ENCODE results near the gene COPS3.
A peak's percentile ranks its signal among the peaks of the same experiment; 100 is the strongest.

The COPS3 gene

GRCh38 chr17:17246879-17247278 is 34.2 kb downstream of the COPS3 start:
- H3K9me3 ChIP-seq (ENCODE audit: control insufficient read depth in 1 of 2, low read length in 2 of 2) = no peaks in the 10 kb centered on the region
- H3K27me3 ChIP-seq (ENCODE audit: control insufficient read depth in 1 of 2, insufficient read depth in 2 of 2, low read length in 2 of 2) = no peaks in the 10 kb centered on the region
- H3K4me1 ChIP-seq (ENCODE audit: control insufficient read depth in 1 of 2, insufficient read depth in 2 of 2, low read length in 2 of 2) = no peaks in the 10 kb centered on the region
- no peak overlapping the region for H3K4me3 ChIP-seq (ENCODE audit: low read depth in 1 of 2, low read length in 2 of 2)
- no peak overlapping the region for H3K9ac ChIP-seq (ENCODE audit: low read depth in 1 of 2, low read length in 2 of 2)
- no peak overlapping the region for H3K27ac ChIP-seq (ENCODE audit: low read depth, low read length)
- H3K36me3 ChIP-seq (ENCODE audit: control insufficient read depth in 1 of 2, insufficient read depth in 2 of 2, low read length in 2 of 2) = peaks cover 9 to 47% of the 10 kb centered on the region in 2 donors

- Histone ChIP-seq H3K4me1 (ENCODE audit: control insufficient read depth in 1 of 2, insufficient read depth in 2 of 2, low read length in 2 of 2) (no peaks in the 10 kb centered on the region), H3K36me3 (ENCODE audit: control insufficient read depth in 1 of 2, insufficient read depth in 2 of 2, low read length in 2 of 2) (peaks cover 9 to 19% of the 10 kb centered on the region in 2 donors), H3K4me3 (ENCODE audit: low read depth in 1 of 2, low read length in 2 of 2) (no peak overlapping the region), H3K9ac (ENCODE audit: low read depth in 1 of 2, low read length in 2 of 2) (no peak overlapping the region), H3K27ac (ENCODE audit: low read depth, low read length) (no peak overlapping the region), H3K9me3 (ENCODE audit: control insufficient read depth in 1 of 2, low read length in 2 of 2) (no peaks in the 10 kb centered on the region), H3K27me3 (ENCODE audit: control insufficient read depth in 1 of 2, insufficient read depth in 2 of 2, low read length in 2 of 2) (no peaks in the 10 kb centered on the region)
Measured at GRCh38 chr17:17243163-17243562, 37.9 kb downstream of the COPS3 start.

GRCh38 chr17:17242246-17242645 is 38.8 kb downstream of the COPS3 start:
- Histone ChIP-seq H3K27me3 (ENCODE audit: control insufficient read depth in 1 of 2, insufficient read depth in 2 of 2, low read length in 2 of 2) (no peaks in the 10 kb centered on the region), H3K4me3 (ENCODE audit: low read depth in 1 of 2, low read length in 2 of 2) (no peak overlapping the region), H3K9me3 (ENCODE audit: control insufficient read depth in 1 of 2, low read length in 2 of 2) (no peaks in the 10 kb centered on the region), H3K4me1 (ENCODE audit: control insufficient read depth in 1 of 2, insufficient read depth in 2 of 2, low read length in 2 of 2) (no peaks in the 10 kb centered on the region), H3K9ac (ENCODE audit: low read depth in 1 of 2, low read length in 2 of 2) (no peak overlapping the region), H3K36me3 (ENCODE audit: control insufficient read depth in 1 of 2, insufficient read depth in 2 of 2, low read length in 2 of 2) (peaks cover 6 to 10% of the 10 kb centered on the region in 2 donors), H3K27ac (ENCODE audit: low read depth, low read length) (no peak overlapping the region)

DNA sequence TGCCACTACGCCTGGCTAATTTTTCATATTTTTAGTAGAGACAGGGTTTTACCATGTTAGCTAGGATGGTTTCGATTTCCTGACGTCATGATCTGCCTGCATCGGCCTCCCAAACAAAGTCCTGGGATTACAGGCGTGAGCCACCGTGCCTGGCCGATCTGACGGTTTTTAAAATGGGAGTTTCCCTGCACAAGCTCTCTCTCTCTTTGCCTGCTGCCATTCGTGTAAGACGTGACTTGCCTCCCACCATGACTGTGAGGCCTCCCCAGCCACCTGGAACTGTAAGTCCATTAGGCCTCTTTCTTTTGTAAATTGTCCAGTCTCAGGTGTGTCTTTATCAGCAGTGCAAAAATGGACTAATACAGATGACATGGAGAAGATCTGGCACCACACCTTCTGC is 39.4 kb downstream of the COPS3 start:
- Histone ChIP-seq H3K36me3 (ENCODE audit: control insufficient read depth in 1 of 2, insufficient read depth in 2 of 2, low read length in 2 of 2) (peaks cover 4 to 5% of the 10 kb centered on the region in 2 donors), H3K27me3 (ENCODE audit: control insufficient read depth in 1 of 2, insufficient read depth in 2 of 2, low read length in 2 of 2) (no peaks in the 10 kb centered on the region), H3K9ac (ENCODE audit: low read depth in 1 of 2, low read length in 2 of 2) (no peak overlapping the region), H3K27ac (ENCODE audit: low read depth, low read length) (no peak overlapping the region), H3K4me3 (ENCODE audit: low read depth in 1 of 2, low read length in 2 of 2) (no peak overlapping the region), H3K9me3 (ENCODE audit: control insufficient read depth in 1 of 2, low read length in 2 of 2) (no peaks in the 10 kb centered on the region), H3K4me1 (ENCODE audit: control insufficient read depth in 1 of 2, insufficient read depth in 2 of 2, low read length in 2 of 2) (no peaks in the 10 kb centered on the region)

DNA sequence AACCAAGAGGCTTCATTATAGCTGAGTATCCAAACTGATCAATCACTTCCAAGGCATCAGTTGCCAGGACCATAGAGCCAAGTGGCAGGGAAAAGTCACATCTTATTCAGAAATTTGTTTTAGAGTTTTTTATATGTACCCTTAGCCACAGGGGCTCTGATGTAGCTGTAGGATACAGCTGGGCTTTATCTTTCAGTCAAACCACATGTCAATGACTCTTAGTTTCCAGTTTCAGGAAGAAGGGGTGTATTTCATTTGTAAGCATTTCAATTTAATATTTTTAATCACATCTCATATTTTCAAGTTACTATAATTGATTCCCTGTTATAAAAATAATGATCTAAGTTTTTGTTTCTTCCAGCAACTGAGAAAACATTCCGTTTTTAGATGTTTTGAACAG is 41.2 kb downstream of the COPS3 start:
- no peaks in the 10 kb centered on the region for H3K27me3 ChIP-seq (ENCODE audit: control insufficient read depth in 1 of 2, insufficient read depth in 2 of 2, low read length in 2 of 2)
- H3K9me3 ChIP-seq (ENCODE audit: control insufficient read depth in 1 of 2, low read length in 2 of 2) = no peaks in the 10 kb centered on the region
- H3K4me1 ChIP-seq (ENCODE audit: control insufficient read depth in 1 of 2, insufficient read depth in 2 of 2, low read length in 2 of 2) = peaks cover 11 to 12% of the 10 kb centered on the region in 2 donors
- H3K27ac ChIP-seq (ENCODE audit: low read depth, low read length) = no peak overlapping the region
- H3K4me3 ChIP-seq (ENCODE audit: low read depth in 1 of 2, low read length in 2 of 2) = no peak overlapping the region
- no peaks in the 10 kb centered on the region for H3K36me3 ChIP-seq (ENCODE audit: control insufficient read depth in 1 of 2, insufficient read depth in 2 of 2, low read length in 2 of 2)
- H3K9ac ChIP-seq (ENCODE audit: low read depth in 1 of 2, low read length in 2 of 2) = no peak overlapping the region

GRCh38 chr17:17237026-17237799 is 43.8 kb downstream of the COPS3 start, which contains the start of gene FLCN:
Gene FLCN (minus strand): TSS chr17:17237168. CDS start chr17:17228137, 9,031 bp downstream.
- H3K9me3 ChIP-seq (ENCODE audit: control insufficient read depth in 1 of 2, low read length in 2 of 2) = no peaks in the 10 kb centered on the region
- no peaks in the 10 kb centered on the region for H3K27me3 ChIP-seq (ENCODE audit: control insufficient read depth in 1 of 2, insufficient read depth in 2 of 2, low read length in 2 of 2)
- H3K9ac ChIP-seq (ENCODE audit: low read depth in 1 of 2, low read length in 2 of 2) = peak within 1 kb of the TSS; percentile 49 to 91
- peak within 1 kb of the TSS; percentile 95 for H3K27ac ChIP-seq (ENCODE audit: low read depth, low read length)
- H3K4me3 ChIP-seq (ENCODE audit: low read depth in 1 of 2, low read length in 2 of 2) = peak within 1 kb of the TSS; percentile 80 to 91
- peaks cover 16 to 19% of the 10 kb centered on the region in 2 donors for H3K4me1 ChIP-seq (ENCODE audit: control insufficient read depth in 1 of 2, insufficient read depth in 2 of 2, low read length in 2 of 2)
- peaks cover 0 to 8% of the 10 kb centered on the region in 2 donors for H3K36me3 ChIP-seq (ENCODE audit: control insufficient read depth in 1 of 2, insufficient read depth in 2 of 2, low read length in 2 of 2)

DNA sequence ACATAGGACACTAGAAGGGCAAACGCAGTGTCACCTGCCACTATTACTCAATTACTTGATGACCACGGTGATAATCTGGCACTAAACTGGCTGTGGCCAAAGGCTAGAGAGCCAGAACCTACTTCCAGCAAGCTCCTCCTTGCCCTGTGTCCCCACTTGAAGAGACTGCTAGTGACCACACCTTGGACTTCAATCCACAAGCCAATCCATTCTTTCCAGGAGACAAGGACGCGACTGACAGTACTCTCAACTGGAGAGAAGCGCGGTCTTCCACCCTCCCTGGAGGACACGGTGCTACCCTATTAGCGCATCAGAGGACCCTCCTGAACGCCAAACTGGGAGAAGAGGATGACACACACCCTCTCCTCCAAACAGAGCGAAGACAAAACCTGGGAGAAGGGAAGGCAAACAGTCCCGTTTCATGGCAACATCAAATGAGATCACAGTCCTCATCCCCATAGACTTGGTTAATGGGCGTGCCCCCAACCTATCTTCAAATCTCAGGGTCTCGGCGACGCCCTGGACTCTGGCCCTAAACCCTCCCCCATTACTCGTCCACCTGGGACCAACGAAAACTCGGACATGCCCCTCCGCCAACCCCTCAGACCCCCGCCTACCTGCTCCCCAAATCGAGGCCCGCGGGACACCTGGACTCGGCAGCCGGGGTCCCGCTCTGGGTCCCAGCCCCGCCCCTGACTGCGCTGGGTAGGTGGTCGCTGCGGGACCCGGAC is 44.6 kb downstream of the COPS3 start:
- Histone ChIP-seq H3K9ac (ENCODE audit: low read depth in 1 of 2, low read length in 2 of 2) (peak overlapping the region; percentile 49 to 91), H3K27ac (ENCODE audit: low read depth, low read length) (peak overlapping the region; percentile 95), H3K36me3 (ENCODE audit: control insufficient read depth in 1 of 2, insufficient read depth in 2 of 2, low read length in 2 of 2) (peaks cover 2 to 15% of the 10 kb centered on the region in 2 donors), H3K4me3 (ENCODE audit: low read depth in 1 of 2, low read length in 2 of 2) (peak overlapping the region; percentile 80 to 91), H3K27me3 (ENCODE audit: control insufficient read depth in 1 of 2, insufficient read depth in 2 of 2, low read length in 2 of 2) (no peaks in the 10 kb centered on the region), H3K9me3 (ENCODE audit: control insufficient read depth in 1 of 2, low read length in 2 of 2) (no peaks in the 10 kb centered on the region), H3K4me1 (ENCODE audit: control insufficient read depth in 1 of 2, insufficient read depth in 2 of 2, low read length in 2 of 2) (peaks cover 22 to 26% of the 10 kb centered on the region in 2 donors)

DNA sequence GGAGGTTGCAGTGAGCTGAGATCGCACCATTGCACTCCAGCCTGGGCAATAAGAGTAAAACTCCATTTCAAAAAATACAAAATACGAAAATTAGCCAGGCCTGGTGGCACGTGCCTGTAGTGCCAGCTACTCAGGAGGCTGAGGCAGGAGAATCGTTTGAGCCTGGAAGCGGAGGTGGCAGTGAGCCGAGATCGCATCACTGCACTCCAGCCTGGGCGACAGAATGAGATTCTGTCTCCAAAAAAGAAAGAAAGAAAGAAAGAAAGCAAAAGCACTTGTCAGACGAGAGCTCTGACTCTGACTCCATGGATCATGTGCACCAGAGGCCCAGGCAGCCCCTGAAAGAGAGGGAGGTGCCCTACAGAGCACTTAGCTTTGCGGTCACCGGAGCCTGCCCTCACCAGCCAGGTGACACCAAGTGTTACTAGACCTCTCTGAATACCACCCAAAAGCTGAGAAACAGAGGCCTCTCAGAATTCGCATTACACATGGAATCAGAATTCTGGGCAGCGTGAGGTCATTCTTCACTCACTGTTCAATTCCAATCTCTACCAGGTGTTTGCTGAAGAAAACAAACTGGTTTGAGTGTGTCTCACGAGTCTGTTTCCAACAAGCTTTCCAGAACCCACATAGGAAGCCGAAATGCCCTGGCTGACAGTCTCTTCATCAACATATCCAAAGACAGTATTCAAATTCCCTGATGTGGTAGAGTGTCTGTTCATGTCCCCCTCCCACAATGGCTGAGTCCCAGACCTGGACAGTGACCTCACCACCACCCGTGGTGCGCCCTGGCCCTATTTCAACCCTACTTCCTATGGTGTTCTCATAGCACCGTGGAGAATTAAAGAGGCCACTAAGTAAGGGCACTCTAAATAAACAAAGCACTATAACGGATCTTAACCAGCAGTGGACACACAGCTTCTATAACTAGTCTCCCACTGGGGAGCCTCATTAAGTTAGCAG is 45.6 kb downstream of the COPS3 start:
- Histone ChIP-seq H3K36me3 (ENCODE audit: control insufficient read depth in 1 of 2, insufficient read depth in 2 of 2, low read length in 2 of 2) (peaks cover 6 to 24% of the 10 kb centered on the region in 2 donors), H3K4me1 (ENCODE audit: control insufficient read depth in 1 of 2, insufficient read depth in 2 of 2, low read length in 2 of 2) (peaks cover 22 to 27% of the 10 kb centered on the region in 2 donors), H3K27me3 (ENCODE audit: control insufficient read depth in 1 of 2, insufficient read depth in 2 of 2, low read length in 2 of 2) (no peaks in the 10 kb centered on the region), H3K27ac (ENCODE audit: low read depth, low read length) (no peak overlapping the region), H3K9ac (ENCODE audit: low read depth in 1 of 2, low read length in 2 of 2) (peak overlapping the region; percentile 49 to 91), H3K4me3 (ENCODE audit: low read depth in 1 of 2, low read length in 2 of 2) (peak overlapping the region; percentile 80 to 91), H3K9me3 (ENCODE audit: control insufficient read depth in 1 of 2, low read length in 2 of 2) (no peaks in the 10 kb centered on the region)

DNA sequence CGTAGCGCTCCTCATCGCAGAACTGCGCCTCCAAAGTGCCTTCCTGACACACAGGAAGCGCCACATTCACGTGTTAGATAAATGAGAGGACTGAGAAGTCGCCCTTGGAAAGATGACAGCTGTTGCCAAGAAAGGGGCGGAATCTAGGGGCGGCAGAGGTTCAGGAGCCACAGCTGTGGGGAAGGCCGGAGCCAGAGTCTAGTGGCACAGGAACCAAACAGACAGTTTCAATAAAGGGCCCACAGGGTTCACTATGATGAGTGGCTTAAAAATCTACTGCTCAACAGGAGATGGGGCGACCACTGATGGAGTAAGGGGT is 48.8 kb downstream of the COPS3 start:
- no peak overlapping the region for H3K4me3 ChIP-seq (ENCODE audit: low read depth in 1 of 2, low read length in 2 of 2)
- peaks cover 22 to 27% of the 10 kb centered on the region in 2 donors for H3K4me1 ChIP-seq (ENCODE audit: control insufficient read depth in 1 of 2, insufficient read depth in 2 of 2, low read length in 2 of 2)
- H3K9ac ChIP-seq (ENCODE audit: low read depth in 1 of 2, low read length in 2 of 2) = no peak overlapping the region
- H3K36me3 ChIP-seq (ENCODE audit: control insufficient read depth in 1 of 2, insufficient read depth in 2 of 2, low read length in 2 of 2) = peaks cover 20 to 57% of the 10 kb centered on the region in 2 donors
- H3K27ac ChIP-seq (ENCODE audit: low read depth, low read length) = no peak overlapping the region
- no peaks in the 10 kb centered on the region for H3K27me3 ChIP-seq (ENCODE audit: control insufficient read depth in 1 of 2, insufficient read depth in 2 of 2, low read length in 2 of 2)
- no peaks in the 10 kb centered on the region for H3K9me3 ChIP-seq (ENCODE audit: control insufficient read depth in 1 of 2, low read length in 2 of 2)
